Measurements from ENCODE around the gene ARL6IP5.

The ARL6IP5 gene, protein sequence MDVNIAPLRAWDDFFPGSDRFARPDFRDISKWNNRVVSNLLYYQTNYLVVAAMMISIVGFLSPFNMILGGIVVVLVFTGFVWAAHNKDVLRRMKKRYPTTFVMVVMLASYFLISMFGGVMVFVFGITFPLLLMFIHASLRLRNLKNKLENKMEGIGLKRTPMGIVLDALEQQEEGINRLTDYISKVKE

GRCh38 chr3:69084326-69085167 is at the start of gene ARL6IP5:
ARL6IP5 (plus strand) TSS chr3:69084937; CDS start chr3:69085048, 111 bp downstream.
- DNase-seq (ENCODE audit: low read depth): peak; percentile 50

- no peak for DNase-seq (ENCODE audit: low read depth)
Observed at GRCh38 chr3:69044608-69045007, 40.1 kb upstream of the ARL6IP5 start.

GRCh38 chr3:69048990-69049389 is 35.7 kb upstream of the ARL6IP5 start:
- DNase-seq (ENCODE audit: low read depth): no peak

- DNase-seq (ENCODE audit: low read depth): peak; percentile 86
Observed at GRCh38 chr3:69051756-69052471, 32.8 kb upstream of the ARL6IP5 start, which contains the start of gene TMF1. TMF1 (minus strand) TSS chr3:69052333; CDS start chr3:69052086, 247 bp downstream.

GRCh38 chr3:69052472-69052898 is 32.3 kb upstream of the ARL6IP5 start:
- no peak for DNase-seq (ENCODE audit: low read depth)

- no peak for DNase-seq (ENCODE audit: low read depth)
Observed at GRCh38 chr3:69058180-69058946, 26.4 kb upstream of the ARL6IP5 start.

- no peak for DNase-seq (ENCODE audit: low read depth)
Observed at GRCh38 chr3:69058947-69059224, 25.9 kb upstream of the ARL6IP5 start.

GRCh38 chr3:69059688-69060087 is 25.0 kb upstream of the ARL6IP5 start:
- DNase-seq (ENCODE audit: low read depth): no peak

DNA sequence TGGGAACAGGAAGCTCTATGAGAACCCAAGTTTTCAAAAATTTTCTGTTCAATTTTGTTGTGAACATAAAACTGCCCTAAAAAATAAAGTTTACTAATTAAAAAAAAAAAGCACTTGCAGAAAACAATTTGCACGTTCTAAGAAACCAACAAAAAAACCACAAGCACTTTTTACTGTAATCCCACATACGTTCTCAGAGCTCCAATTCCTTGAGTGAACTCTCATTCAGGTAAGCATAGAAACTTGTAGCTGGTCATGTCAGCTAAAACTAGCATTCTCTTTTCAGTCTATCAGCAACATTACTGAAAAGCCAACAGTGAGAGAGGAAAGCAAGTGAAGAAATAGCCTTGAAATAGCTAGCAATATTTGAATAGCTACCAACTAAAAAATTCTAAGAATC is 21.1 kb upstream of the ARL6IP5 start:
- no peak for DNase-seq (ENCODE audit: low read depth)

GRCh38 chr3:69065318-69065964 is 19.3 kb upstream of the ARL6IP5 start:
- no peak for DNase-seq (ENCODE audit: low read depth)

DNA sequence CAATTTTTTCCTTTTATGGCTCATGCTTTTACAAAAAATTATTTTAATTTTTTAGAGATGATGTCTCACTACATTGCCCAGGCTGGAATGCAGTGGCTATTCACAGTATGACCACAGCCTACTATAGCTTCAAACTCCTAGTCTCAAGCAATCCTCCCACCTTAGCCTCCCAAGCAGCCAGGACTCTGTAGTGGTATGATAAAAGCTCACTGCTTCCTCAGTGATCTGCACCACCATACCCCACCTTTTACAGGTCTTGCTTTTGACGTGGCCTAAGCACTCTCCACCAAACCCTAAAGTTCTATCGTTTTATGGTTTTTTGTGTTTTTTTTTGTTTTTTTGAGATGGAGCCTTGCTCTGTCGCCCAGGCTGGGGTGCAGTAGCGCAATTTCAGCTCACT is 18.6 kb upstream of the ARL6IP5 start:
- DNase-seq (ENCODE audit: low read depth): no peak

GRCh38 chr3:69072928-69073327 is 11.8 kb upstream of the ARL6IP5 start:
- no peak for DNase-seq (ENCODE audit: low read depth)

DNA sequence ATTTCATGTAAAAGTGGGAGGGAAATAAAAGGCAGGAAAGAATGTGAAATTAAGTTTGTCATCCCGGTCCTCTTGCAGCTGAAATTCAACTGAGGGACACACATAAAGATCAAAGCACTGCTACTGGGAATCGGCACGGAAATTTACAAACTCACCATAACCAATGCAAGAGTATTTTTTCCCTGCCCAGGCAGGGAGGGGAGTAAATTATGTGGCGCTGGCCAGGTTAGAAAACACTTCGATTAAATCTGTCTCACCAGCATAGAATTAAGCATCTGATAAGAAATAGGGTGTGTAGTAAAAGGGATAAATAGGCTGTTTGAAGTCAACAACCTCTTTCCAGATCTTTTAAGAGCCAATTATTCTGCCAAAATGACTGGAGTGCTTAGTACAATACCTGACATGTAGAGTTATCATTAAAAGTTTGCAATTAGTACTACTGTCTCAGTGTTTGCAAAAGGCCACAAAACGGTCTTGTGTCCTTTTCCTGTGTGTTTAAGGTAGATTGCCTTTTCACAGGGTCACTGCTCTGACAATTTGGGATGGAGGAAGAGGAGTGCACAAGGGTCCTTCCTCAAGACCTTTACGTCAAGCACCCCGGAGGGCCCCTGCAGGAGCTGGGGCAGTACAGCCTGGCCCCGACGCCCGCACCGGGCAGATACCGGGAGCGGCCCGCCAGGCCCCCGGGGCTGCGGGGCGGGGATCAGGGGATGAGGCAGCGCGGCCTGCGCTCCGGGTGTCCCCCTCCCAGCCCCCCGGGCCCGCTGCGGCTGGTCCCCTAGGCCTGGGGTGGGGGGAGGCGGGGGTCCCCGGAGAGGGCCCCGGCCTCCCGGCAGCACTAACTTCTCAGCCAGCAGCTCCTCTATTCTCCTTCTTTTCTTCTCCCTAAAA is 5.2 kb upstream of the ARL6IP5 start:
- DNase-seq (ENCODE audit: low read depth): no peak

DNA sequence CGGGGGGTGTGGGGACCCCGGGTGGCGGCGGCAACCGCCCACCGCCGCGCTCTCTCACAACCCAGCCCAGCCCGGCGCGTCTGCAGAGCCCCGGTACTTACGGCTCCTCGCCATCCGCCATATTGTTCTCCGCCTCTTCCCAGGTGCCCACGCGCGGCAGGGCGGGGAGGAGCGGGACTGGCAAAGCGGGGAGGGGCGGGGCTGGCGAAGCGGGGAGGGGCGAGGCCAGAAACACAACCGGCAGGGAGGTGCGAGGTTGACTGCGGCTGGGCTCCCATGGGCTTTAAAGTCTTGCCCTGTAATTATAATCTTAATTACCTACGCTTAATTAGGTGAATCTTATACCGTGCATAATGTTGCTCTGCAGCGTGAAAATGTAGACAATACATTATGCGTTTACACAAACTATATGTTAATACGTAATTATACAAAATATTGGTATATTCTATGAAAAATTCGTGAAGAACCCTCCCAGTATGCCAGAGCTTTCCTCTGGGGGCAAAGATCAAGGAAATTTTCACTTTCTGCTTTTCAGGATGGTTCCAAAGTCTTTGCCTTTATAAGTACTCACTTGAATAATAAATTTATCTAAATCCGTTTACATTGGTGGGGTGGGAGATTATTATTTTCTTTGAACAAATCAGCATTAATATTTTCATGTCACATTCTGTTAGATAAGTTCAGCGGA is 4.4 kb upstream of the ARL6IP5 start, which contains the start of gene UBA3:
Gene UBA3 (minus strand): TSS at position 133 of the 688 bp plus-strand sequence. CDS start 12 bp downstream, at position 121.
- no peak for DNase-seq (ENCODE audit: low read depth)

GRCh38 chr3:69081583-69082262 is 3.0 kb upstream of the ARL6IP5 start:
- DNase-seq (ENCODE audit: low read depth): no peak

DNA sequence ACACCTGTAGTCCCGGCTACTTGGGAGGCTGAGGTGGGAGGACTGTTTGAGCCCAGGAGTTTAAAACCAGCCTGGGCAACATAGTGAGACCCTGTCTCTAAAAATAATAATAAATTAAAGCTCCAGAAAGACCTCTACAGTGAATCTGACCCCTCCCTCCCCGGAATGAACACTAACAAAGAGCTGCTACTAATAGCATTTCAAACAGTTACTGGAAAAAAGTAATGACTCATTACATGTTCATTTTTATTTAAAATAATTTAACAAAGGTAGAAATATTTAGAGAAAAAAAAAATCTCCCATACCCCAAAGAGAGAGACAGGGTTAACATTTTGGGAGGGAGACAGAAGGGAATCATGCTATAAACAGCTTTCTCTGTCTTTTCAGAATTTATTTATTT is 2.4 kb upstream of the ARL6IP5 start:
- no peak for DNase-seq (ENCODE audit: low read depth)

DNA sequence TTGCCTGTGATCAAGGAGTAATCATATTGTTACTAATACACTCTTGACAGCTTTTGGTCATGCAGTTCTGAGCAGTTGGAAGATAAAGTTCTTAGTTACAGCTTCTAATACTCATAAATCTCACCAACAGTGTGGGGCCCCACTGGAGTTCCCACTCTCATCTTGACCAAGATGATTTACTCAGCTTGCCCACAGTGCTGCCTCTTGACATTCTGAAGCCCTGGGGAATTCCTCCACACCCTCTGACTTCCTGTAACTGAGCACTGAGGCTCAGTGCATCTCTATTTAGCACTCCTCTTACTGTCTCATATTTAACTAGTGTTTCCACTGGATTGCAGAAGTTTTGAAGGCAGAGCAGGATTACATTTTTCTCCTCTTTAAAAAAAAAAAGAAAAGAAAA is 1.9 kb upstream of the ARL6IP5 start:
- no peak for DNase-seq (ENCODE audit: low read depth)

GRCh38 chr3:69085168-69085832 is 563 bp downstream of the ARL6IP5 start:
- no peak for DNase-seq (ENCODE audit: low read depth)
